PC-9 (cell line): Measurements from ENCODE around the gene PRICKLE2.

Experiments used
- CTCF ChIP-seq: fragments of 200-600 bp; sonication (generic); conservative IDR thresholded peaks from 2 replicates; pipeline ENCODE4 v1.6.1; 2017; ENCODE audit warnings: mixed run types, antibody characterized with exemption, mild to moderate bottlenecking, moderate library complexity
- EZH2 ChIP-seq: fragments of 200-600 bp; sonication (generic); IDR thresholded peaks from 2 replicates; pipeline ENCODE4 v1.8.0; 2017; ENCODE audit warnings: antibody characterized with exemption, low read depth

DNA sequence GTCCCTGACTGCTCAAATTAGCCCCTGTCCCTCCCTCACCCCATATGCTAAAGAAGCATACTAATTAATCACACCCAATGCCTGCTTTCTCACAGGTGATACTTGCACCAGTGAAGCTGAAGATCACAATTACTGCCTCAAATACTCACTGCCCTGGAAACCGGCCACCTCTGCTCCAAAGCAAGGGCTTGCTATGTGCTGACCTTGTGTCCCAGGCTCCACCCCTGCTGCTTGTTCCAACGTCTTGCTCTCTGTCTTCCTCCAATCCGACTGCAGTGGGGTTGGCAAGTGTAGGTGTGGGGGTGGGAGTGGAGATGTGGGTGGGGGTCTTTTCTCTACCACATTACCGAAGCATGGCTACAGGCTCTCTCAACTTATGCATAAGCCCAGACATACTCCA, 146.3 kb downstream of the PRICKLE2 start:
- TF ChIP-seq CTCF (no peak), EZH2 (no peak)
